ENCODE measurements around the gene PDCL2.
"Not testable (repeated sequence)": the region's sequence is repeated elsewhere in the genome, so short reads cannot be mapped to it uniquely, and the experiment has no call there.

PDCL2 gene

GRCh38 chr4:55588160-55588559, 3.9 kb downstream of the PDCL2 start:
- no peak for DNase-seq (ENCODE audit: low spot score)
- no peak for TF ChIP-seq CTCF (IDR thresholded peaks at IDR 0.05; ENCODE audit: extremely low read depth, missing control alignments)

GRCh38 chr4:55582773-55583172, 9.3 kb downstream of the PDCL2 start:
- not testable (repeated sequence) for DNase-seq (ENCODE audit: low spot score)

GRCh38 chr4:55578341-55579010, 13.6 kb downstream of the PDCL2 start:
- DNase-seq (ENCODE audit: low spot score), result no peak
- no peak for TF ChIP-seq CTCF (IDR thresholded peaks at IDR 0.05; ENCODE audit: extremely low read depth, missing control alignments)

- DNase-seq (ENCODE audit: low spot score), result no peak
- TF ChIP-seq CTCF (IDR thresholded peaks at IDR 0.05; ENCODE audit: extremely low read depth, missing control alignments), result no peak
Measured at GRCh38 chr4:55575513-55575912, 16.5 kb downstream of the PDCL2 start.

GRCh38 chr4:55574252-55574651, 17.8 kb downstream of the PDCL2 start:
- TF ChIP-seq CTCF (IDR thresholded peaks at IDR 0.05; ENCODE audit: extremely low read depth, missing control alignments), result no peak
- no peak for DNase-seq (ENCODE audit: low spot score)

GRCh38 chr4:55571806-55572205, 20.2 kb downstream of the PDCL2 start:
- DNase-seq (ENCODE audit: low spot score), result no peak
- no peak for TF ChIP-seq CTCF (IDR thresholded peaks at IDR 0.05; ENCODE audit: extremely low read depth, missing control alignments)

GRCh38 chr4:55568905-55569504, 23.0 kb downstream of the PDCL2 start:
- no peak for TF ChIP-seq CTCF (IDR thresholded peaks at IDR 0.05; ENCODE audit: extremely low read depth, missing control alignments)
- no peak for DNase-seq (ENCODE audit: low spot score)

- no peak for TF ChIP-seq CTCF (IDR thresholded peaks at IDR 0.05; ENCODE audit: extremely low read depth, missing control alignments)
- DNase-seq (ENCODE audit: low spot score), result peak; percentile 69
Measured at GRCh38 chr4:55561889-55562288, 30.2 kb downstream of the PDCL2 start.
